ENCODE results near the gene GABRA6.

The GABRA6 gene

DNA sequence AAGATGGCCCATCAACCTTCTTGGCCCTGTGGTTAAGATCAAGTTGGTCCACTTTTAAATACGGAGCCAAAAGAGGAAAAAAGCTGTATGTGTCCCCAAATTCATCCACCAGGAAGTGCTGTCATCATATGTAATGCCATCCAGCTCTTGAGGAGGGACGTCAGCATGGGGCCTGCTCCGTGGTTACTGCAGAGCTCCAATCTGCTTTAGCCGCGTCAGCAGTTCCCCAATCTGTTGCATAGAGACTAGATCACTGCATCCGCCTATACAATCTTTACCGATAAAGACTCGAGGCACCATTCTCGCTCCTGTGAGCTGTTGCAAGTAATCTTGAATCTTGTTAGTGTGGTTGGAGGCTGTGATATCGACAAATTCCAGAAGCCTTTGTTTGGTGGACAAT, 65.7 kb downstream of the GABRA6 start:
- DNase-seq: no peak

All from anterior cingulate cortex (tissue), 58 donors.